Choroid plexus epithelial cell (primary cell): ENCODE results near the gene GABARAPL1.
"Not testable (repeated sequence)": the region's sequence is repeated elsewhere in the genome, so short reads cannot be mapped to it uniquely, and the experiment has no call there.

Experiments
- DNase-seq: peaks from one replicate; pipeline ENCODE4 v3.0.0-alpha.2; 2010; ENCODE audit warnings: low read depth
- H3K4me3 ChIP-seq: 2 replicates; pipeline ENCODE4 v1.5.1; 2011; ENCODE audit warnings: low read depth, mild to moderate bottlenecking, control low read depth, low read length, moderate library complexity
- TF ChIP-seq, protein P1 (sequence below): conservative IDR thresholded peaks from 2 replicates; pipeline ENCODE4 v1.5.1; 2011; ENCODE audit warnings: low read depth, mild to moderate bottlenecking, control low read depth, inconsistent platforms, low read length, moderate library complexity

Gene GABARAPL1

DNA sequence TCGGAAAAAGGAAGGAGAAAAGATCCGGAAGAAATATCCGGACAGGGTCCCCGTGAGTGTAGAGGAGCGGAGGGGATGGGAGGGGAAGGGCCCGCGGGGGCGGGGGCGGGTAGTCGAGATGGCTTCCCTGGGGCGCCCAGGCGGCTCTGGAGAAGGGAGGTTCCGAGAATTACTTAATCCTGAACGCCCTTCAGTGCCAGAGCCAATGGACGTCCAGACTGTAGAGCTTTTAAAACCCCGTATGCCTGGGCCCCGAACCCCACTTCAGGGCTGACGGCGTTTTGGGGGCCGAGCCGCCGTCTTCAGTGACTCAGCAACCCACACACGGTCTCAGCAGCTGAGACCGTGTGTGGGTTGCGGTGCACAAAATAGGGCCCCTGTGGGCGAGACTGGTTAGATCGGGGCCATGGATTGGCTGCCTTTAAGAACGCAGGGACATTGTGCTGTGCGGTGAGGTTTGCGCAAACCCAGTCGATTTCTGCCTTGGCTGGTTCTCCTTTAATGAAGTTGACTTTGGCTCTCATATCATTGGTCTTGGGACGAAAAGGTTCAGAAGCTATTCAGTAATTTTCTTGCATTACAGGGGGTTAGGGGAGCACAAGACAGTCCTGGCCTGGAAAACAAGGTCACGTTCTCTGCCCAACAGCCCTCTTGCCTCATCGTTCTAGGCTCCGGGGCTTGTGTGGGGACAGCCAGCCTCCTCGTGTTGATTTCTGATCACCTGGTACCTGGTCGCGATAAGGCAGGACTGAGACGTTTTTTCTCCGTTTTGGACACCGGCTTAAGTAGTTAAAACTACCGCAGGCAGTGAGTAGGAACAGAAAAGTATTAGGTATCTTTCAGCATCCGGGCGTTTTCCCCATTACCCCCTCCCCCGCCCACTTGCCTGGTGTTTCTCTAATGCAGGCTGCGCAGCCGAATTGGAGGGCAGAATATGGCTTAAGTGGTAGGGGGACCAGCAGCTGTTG lies 775 bp downstream of the GABARAPL1 start:
- TF ChIP-seq, protein P1, sequence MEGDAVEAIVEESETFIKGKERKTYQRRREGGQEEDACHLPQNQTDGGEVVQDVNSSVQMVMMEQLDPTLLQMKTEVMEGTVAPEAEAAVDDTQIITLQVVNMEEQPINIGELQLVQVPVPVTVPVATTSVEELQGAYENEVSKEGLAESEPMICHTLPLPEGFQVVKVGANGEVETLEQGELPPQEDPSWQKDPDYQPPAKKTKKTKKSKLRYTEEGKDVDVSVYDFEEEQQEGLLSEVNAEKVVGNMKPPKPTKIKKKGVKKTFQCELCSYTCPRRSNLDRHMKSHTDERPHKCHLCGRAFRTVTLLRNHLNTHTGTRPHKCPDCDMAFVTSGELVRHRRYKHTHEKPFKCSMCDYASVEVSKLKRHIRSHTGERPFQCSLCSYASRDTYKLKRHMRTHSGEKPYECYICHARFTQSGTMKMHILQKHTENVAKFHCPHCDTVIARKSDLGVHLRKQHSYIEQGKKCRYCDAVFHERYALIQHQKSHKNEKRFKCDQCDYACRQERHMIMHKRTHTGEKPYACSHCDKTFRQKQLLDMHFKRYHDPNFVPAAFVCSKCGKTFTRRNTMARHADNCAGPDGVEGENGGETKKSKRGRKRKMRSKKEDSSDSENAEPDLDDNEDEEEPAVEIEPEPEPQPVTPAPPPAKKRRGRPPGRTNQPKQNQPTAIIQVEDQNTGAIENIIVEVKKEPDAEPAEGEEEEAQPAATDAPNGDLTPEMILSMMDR = no peak
- peak overlapping the region; percentile 97 for H3K4me3 ChIP-seq
- DNase-seq = peak; percentile 96

DNA sequence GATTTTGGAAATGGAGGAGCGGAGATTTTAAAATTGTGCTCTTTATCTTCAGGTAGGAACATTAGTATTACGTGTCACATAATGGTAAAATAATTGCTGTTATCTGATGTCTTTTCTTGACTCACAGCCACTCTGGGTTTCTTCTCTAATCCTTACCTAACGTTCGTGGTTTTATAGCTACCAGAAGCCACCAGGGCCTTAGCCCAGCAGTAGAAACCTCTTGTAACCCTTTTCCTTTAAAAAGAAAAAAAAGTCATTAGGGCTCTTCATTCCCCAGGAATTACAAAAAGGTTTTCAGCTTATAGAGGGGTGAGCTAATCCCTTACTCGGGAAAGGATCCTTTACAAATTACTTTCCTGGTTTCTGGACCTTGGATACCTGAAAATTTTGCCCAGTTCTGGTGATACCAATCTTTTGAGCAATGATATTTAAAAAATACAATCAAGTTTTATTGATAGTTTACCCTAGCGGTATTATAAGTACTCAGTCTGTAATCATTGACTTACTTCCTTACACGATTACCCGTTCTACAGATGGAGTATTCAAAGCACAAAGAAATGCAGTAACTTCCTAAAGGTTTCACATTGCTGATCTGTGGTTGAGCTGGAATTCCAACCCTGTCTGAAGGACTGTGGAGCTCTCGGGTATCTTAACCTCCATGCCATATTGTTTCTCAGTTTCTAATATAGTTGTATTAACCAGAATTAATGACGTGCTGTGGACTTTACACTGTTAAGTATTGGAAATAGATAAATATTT lies 1.6 kb downstream of the GABARAPL1 start:
- peak; percentile 90 for DNase-seq
- H3K4me3 ChIP-seq = peak overlapping the region; percentile 97
- TF ChIP-seq, protein P1 = no peak

DNA sequence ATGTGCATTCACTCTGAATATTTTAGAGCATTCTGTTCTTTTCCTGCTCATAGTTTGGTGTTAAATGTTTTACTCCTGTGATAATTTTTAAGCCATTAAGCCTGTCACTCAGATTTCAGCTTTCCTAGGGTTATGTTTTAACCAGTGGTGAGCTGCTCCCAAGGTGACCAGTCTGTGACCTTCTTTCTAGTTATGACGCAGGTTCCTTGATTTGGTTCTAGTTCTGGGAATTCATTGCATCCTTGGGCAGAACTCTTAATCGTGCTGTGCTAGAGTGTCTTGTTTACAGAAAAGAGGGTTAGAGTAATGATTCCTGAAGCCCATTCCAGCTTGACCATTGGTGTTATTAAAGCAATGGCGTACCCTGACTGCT lies 2.2 kb downstream of the GABARAPL1 start:
- peak; percentile 60 for DNase-seq
- TF ChIP-seq, protein P1 = no peak
- H3K4me3 ChIP-seq = peak overlapping the region; percentile 97

DNA sequence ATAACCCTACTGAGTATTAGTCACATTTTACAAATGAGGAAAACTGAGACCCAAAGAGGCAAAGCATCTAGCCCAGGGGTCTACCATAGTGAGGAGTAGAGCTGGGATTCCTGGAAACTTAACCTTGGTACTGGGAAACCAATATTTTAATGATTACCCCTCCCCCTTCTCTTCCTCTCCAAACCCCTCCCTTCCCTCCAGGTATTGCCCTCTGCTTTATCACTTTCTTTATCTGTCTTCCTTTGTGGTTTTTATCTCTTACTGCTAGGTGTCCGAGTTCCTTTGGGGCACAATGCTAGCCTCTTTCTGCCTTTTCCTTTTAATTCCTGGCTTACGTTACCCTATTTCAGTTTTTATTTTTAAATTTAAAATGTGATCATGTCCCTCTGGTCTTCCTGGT lies 2.8 kb downstream of the GABARAPL1 start:
- peak overlapping the region; percentile 97 for H3K4me3 ChIP-seq
- no peak for DNase-seq
- TF ChIP-seq, protein P1 = no peak

DNA sequence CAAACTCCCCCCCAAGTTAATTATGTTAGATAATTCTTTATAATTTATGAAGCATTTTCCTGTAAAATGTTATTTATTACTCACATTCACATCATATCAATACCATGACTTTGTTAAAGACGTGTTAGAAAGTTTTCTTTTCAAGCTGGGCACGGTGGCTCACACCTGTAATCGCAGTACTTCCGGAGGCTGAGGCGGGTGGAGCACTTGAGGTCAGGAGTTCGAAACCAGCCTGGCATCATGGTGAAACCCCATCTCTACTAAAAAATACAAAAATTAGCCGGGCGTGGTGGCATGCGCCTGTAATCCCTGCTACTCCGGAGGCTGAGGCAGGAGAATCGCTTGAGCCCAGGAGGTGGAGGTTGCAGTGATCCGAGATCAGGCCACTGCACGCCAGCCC lies 3.3 kb downstream of the GABARAPL1 start:
- DNase-seq, H3K4me3 ChIP-seq: not testable (repeated sequence)

DNA sequence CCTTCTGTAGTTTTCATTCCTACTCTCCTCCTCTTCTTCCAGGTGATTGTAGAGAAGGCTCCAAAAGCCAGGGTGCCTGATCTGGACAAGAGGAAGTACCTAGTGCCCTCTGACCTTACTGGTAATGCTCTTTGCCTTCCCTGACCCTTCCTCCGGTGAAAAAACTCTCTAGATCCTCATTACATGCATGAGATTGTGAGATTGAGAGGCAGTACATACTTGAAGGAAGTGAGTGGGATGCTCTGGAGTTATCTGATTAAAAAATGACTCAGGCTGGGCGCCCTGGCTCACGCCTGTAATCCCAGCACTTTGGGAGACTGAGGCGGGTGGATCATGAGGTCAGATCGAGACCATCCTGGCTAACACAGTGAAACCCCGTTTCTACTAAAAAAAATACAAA lies 5.3 kb downstream of the GABARAPL1 start:
- TF ChIP-seq, protein P1 = no peak
- H3K4me3 ChIP-seq = no peak overlapping the region
- DNase-seq = no peak

DNA sequence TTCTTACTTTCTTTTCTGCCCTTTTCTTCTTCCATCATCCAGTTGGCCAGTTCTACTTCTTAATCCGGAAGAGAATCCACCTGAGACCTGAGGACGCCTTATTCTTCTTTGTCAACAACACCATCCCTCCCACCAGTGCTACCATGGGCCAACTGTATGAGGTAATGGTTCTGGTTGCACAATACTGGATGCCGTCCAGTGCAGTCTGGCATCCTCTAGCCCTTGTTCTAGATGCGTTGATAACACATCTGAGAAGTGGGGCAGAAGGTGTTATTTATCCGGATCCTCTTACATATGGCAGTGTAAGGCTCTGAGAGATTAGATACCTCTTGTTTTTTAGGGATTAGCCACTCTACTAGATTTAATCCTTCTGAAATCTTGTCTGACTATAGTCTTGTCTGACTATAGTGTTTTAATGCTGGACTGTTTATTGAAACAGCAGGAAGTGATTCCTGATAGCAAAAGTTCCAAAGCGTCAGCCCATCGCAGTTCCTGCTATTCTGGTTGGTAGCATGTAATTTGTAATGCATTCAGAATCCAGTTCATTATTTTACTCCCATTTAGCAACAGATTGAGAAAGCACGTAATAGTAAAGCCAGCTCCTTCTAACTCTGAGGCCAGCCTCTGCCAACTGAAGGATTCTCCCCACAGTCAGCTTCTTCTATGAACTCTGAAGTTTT lies 7.9 kb downstream of the GABARAPL1 start:
- DNase-seq = peak; percentile 90
- H3K4me3 ChIP-seq = no peak overlapping the region
- TF ChIP-seq, protein P1 = no peak
